Urinary bladder (tissue), 4 donors: ENCODE results near the gene NKAIN2. TPM values are rescaled to one million over a fixed set of nuclear protein-coding genes. Genes with fewer than 3 reads are reported as not detected.
"Not testable (repeated sequence)": the region's sequence is repeated elsewhere in the genome, so short reads cannot be mapped to it uniquely, and the experiment has no call there.

Source experiments
- DNase-seq: peaks from one replicate; pipeline ENCODE4 v3.0.0-alpha.2; 2015; ENCODE audit errors: extremely low spot score
- H3K27ac ChIP-seq: one replicate; pipeline ENCODE4 v1.5.1; 2013; ENCODE audit warnings: low read depth, mild to moderate bottlenecking, moderate library complexity
- H3K36me3 ChIP-seq: one replicate; pipeline ENCODE4 v1.6.1; 2013; ENCODE audit warnings: mild to moderate bottlenecking, moderate library complexity; ENCODE audit not compliant: insufficient read depth
- H3K4me1 ChIP-seq: one replicate; pipeline ENCODE4 v1.6.1; 2013; ENCODE audit warnings: mild to moderate bottlenecking, moderate library complexity; ENCODE audit not compliant: insufficient read depth
- H3K4me3 ChIP-seq: one replicate; pipeline ENCODE4 v1.5.1; 2013; ENCODE audit warnings: low read depth, low read length
- WGBS: extraction: QIAGEN DNeasy Blood & Tissue Kit; methylation state at CpG from one replicate; pipeline ENCODE4 v1.1.7; 2013; 5-methylcytosine and 5-hydroxymethylcytosine counted together
- polyA plus RNA-seq: library from polyadenylated mRNA; stranded (reverse); fragments of 200-250 nt; gene quantifications from one replicate; pipeline ENCODE4 v1.2.3, GENCODE V29; 2013
- total RNA-seq: library from RNA; depleted of rRNA; stranded (reverse); fragments of >200 nt; gene quantifications from one replicate; pipeline ENCODE4 v1.2.3, GENCODE V29; 2014
- donor health status: healthy with polysubstance abuse.
- donor health status: healthy.

Gene NKAIN2
- total and polyA plus RNA-seq, 2 donors = 0.24 to 1.7 TPM

DNA sequence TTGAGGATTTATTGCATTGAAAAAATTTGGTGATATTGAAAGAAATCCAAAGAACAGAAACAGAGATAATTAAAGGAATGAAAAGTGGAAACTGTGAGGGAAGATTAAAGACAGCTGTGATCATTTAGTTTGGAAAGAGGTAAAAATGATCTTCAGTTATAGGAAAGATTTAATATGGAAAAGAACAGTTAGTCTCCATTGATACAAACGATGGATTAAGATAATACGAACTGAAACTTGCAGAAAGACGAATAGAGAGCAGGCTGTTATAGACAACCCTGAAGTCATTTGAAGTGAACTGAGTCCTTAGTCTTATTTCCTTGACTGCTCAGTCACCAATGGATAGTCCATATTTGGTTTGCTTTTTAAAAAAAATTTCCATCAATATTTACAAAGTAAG is 360.0 kb downstream of the NKAIN2 start:
- no peaks in the 10 kb centered on the region for H3K36me3 ChIP-seq
- H3K4me3 ChIP-seq = no peak overlapping the region
- no peak overlapping the region for H3K27ac ChIP-seq
- H3K4me1 ChIP-seq = no peaks in the 10 kb centered on the region
- no peak for DNase-seq
- WGBS = 26% methylated on average over 3 of the region's 3 CpGs

GRCh38 chr6:124164343-124164742 is 360.7 kb downstream of the NKAIN2 start:
- DNase-seq = no peak
- WGBS = 76% methylated on average over 7 of the region's 7 CpGs

DNA sequence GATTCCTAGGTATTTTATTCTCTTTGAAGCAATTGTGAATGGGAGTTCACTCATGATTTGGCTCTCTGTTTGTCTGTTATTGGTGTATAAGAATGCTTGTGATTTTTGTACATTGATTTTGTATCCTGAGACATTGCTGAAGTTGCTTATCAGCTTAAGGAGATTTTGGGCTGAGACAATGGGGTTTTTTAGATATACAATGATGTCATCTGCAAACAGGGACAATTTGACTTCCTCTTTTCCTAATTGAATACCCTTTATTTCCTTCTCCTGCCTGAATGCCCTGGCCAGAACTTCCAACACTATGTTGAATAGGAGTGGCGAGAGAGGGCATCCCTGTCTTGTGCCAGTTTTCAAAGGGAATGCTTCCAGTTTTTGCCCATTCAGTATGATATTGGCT is 363.6 kb downstream of the NKAIN2 start:
- DNase-seq, H3K36me3 ChIP-seq, H3K27ac ChIP-seq, H3K4me3 ChIP-seq, H3K4me1 ChIP-seq: not testable (repeated sequence)
- 95% methylated on average over 1 of the region's 1 CpG for WGBS

More at GRCh38 chr6:124164343-124164742, 360.7 kb downstream of the NKAIN2 start:
- Histone ChIP-seq H3K4me3 (no peak overlapping the region), H3K4me1 (no peaks in the 10 kb centered on the region), H3K27ac (no peak overlapping the region), H3K36me3 (no peaks in the 10 kb centered on the region)

DNA sequence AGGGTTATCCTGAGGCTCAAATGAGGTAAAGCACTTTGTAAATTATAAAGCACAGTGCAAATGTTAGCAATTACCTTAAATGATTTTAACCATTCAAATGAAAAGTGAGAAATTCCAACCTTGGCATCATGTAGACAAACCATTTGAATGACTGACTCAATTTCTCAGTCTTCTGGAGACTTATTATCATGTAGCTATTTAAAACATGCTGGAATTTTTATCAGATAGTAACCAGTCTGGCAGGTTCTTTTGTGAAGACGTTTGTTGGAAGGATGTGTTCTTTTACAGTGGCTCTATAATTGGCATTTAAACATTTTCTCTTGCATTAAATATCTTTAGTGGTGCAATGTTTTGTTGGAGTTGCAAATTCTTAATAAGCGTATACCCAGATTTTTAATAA is 386.6 kb downstream of the NKAIN2 start:
- Histone ChIP-seq H3K4me1 (no peaks in the 10 kb centered on the region), H3K4me3 (no peak overlapping the region), H3K36me3 (no peaks in the 10 kb centered on the region), H3K27ac (no peak overlapping the region)
- no peak for DNase-seq
- 53% methylated on average over 2 of the region's 2 CpGs for WGBS

DNA sequence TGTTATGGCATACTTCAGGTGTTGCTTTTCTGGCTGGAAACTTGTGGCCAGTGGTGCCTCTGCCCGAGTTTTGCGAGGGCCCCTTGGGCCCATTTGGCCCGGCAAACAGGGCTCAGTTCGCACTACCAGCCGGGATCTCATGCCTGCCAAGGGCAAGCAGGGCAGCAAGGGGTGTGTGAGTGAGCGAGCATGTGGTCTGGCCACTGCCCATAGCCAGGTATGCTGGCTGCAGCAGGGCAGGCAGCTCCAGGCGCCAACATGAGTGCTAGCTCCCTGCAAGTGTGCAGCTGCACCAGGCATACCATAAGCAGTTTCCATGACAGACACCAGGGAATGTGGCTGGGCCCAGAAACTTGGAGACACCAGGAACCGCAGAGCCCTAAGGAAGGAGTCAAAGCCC is 389.5 kb downstream of the NKAIN2 start:
- Histone ChIP-seq H3K36me3 (no peaks in the 10 kb centered on the region), H3K4me1 (no peaks in the 10 kb centered on the region), H3K4me3 (no peak overlapping the region), H3K27ac (no peak overlapping the region)
- WGBS = 98% methylated on average over 8 of the region's 8 CpGs
- DNase-seq = no peak

DNA sequence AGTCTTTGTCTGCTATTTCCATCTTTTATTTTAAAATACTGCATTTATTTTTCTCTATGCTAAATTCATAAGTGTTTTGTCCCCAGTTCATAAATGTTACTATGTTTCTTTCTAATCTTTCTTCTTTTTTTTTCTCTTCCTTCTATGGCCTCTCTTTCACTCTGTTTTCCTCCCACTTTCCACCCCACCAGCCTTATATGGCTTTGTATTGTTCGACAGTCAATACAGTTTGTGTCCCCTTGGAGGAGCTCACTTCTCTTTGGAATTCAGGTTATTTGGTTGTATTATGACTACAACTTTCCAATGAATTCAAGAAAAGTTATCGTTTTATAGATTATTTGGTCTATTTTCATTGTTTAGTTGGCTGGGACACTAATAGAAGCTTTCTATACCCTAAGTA is 393.5 kb downstream of the NKAIN2 start:
- Histone ChIP-seq H3K4me1 (no peaks in the 10 kb centered on the region), H3K36me3 (no peaks in the 10 kb centered on the region), H3K4me3 (no peak overlapping the region), H3K27ac (no peak overlapping the region)
- WGBS = 88% methylated on average over 2 of the region's 2 CpGs
- DNase-seq = no peak

GRCh38 chr6:124199286-124199685 is 395.6 kb downstream of the NKAIN2 start:
- Histone ChIP-seq H3K27ac (no peak overlapping the region), H3K4me3 (no peak overlapping the region), H3K36me3 (no peaks in the 10 kb centered on the region), H3K4me1 (no peaks in the 10 kb centered on the region)
- DNase-seq = no peak
- WGBS = 60% methylated on average over 3 of the region's 3 CpGs

DNA sequence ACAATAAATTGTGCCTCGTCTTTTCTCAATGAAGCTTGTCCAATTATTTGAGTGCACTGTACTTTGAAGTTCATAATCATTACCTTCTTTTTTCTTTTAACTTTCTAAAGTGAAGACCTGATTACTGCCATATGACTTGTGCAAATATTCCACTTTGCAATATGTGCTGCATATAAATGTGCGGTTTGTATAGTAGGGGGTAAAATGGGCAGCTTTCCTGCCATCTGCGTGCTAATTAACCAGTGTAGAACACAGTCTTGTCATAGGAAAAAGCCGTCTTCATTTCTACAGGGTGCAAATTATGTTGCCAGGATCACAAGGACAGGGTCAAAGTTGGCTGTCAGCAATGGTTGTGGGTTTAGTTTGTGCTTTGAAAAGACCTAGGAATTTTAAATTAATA is 397.0 kb downstream of the NKAIN2 start:
- no peaks in the 10 kb centered on the region for H3K36me3 ChIP-seq
- no peak overlapping the region for H3K4me3 ChIP-seq
- 88% methylated on average over 4 of the region's 4 CpGs for WGBS
- no peak for DNase-seq
- H3K4me1 ChIP-seq = no peaks in the 10 kb centered on the region
- no peak overlapping the region for H3K27ac ChIP-seq

GRCh38 chr6:124203101-124203811 is 399.6 kb downstream of the NKAIN2 start:
- H3K4me1 ChIP-seq = no peaks in the 10 kb centered on the region
- no peak overlapping the region for H3K27ac ChIP-seq
- no peak overlapping the region for H3K4me3 ChIP-seq
- no peaks in the 10 kb centered on the region for H3K36me3 ChIP-seq
- 76% methylated on average over 2 of the region's 2 CpGs for WGBS
- DNase-seq = no peak

- no peak overlapping the region for H3K27ac ChIP-seq
- H3K4me3 ChIP-seq = no peak overlapping the region
- H3K4me1 ChIP-seq = no peaks in the 10 kb centered on the region
- no peaks in the 10 kb centered on the region for H3K36me3 ChIP-seq
- WGBS = 61% methylated on average over 2 of the region's 2 CpGs
- DNase-seq = no peak
Observed at GRCh38 chr6:124203812-124204167, 400.1 kb downstream of the NKAIN2 start.

DNA sequence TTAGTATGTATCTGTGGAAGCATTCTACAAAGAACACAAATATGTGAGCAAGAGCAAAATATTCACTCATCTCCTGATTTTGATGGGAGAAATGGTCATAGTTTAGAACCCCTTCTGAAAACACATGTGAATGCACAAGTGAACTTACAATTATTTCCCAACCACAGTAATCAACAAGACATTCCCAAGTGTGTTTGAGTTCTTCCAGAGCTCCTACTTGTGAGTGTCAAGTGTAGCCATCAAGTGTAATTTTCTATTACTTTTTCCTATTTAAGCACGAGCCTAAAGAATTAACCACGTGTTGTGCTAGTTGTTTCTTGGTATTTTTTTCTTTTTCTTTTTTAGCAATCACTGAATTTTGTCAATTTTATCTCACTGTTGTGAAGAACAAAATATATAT is 402.3 kb downstream of the NKAIN2 start:
- 46% methylated on average over 2 of the region's 2 CpGs for WGBS
- Histone ChIP-seq H3K36me3 (no peaks in the 10 kb centered on the region), H3K4me3 (no peak overlapping the region), H3K27ac (no peak overlapping the region), H3K4me1 (no peaks in the 10 kb centered on the region)
- no peak for DNase-seq

DNA sequence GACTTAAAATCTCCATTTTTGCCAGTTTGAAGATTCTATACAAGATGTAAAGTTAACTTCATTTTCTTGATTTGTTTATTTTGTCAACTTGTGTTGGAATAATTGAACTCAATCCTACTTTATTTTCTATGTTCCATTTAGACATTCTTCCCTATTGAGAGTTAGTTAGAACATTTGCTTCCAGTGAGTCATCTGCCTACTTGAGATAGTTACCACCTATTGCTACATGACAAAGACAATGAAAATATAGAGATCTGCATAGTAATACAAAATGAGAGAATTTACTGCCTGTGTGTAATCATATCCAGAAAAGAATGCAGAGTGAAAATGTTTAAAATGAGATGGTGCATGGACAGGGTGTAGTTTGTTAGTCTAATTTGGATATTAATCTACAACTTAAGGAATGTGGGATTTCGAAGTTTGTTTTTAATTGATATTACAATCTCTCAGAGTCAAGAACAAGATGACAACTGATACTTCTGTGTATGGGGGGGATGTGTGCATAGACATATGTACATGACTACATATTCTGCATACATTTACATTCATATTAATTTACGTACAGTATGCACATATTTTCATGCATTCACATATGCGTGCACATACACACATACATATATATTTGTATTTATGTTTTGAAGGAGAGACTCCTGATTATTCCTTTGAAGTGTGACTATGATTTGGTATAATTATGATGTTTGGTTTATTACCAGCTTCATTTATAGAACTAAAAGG is 420.1 kb downstream of the NKAIN2 start:
- no peak for DNase-seq
- Histone ChIP-seq H3K4me1 (no peaks in the 10 kb centered on the region), H3K27ac (no peak overlapping the region), H3K36me3 (no peaks in the 10 kb centered on the region), H3K4me3 (no peak overlapping the region)
- 89% methylated on average over 3 of the region's 3 CpGs for WGBS

DNA sequence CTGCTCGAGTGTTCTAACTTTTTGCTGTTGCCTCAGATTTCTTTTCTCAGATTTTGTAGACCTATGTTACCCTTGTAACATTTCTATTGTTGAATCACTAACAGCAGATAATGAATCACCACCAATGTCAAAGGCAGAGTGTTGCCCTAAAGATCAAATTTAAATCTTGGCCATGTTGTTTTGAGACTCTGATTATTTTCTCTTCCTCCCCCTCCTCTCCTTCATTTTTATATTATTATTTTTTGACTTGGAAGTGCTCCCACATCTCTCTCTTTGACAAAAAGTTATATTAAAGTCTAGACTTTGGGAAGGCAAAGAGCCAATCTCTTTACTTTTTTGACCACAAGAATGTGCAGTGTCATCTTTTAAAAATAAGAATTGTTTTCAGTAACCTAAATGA is 422.7 kb downstream of the NKAIN2 start:
- no peaks in the 10 kb centered on the region for H3K4me1 ChIP-seq
- H3K27ac ChIP-seq = no peak overlapping the region
- 43% methylated on average over 1 of the region's 1 CpG for WGBS
- no peak for DNase-seq
- H3K4me3 ChIP-seq = no peak overlapping the region
- H3K36me3 ChIP-seq = no peaks in the 10 kb centered on the region

GRCh38 chr6:124233221-124233620 is 429.6 kb downstream of the NKAIN2 start:
- no peak for DNase-seq
- no peaks in the 10 kb centered on the region for H3K36me3 ChIP-seq
- 86% methylated on average over 1 of the region's 1 CpG for WGBS
- no peaks in the 10 kb centered on the region for H3K4me1 ChIP-seq
- H3K27ac ChIP-seq = no peak overlapping the region
- H3K4me3 ChIP-seq = no peak overlapping the region
